Mesendoderm (in vitro differentiated cells): ENCODE results near the gene ZNF536.
A peak's percentile ranks its signal among the peaks of the same experiment; 100 is the strongest.

Experiments used
- DNase-seq: peaks from one replicate; pipeline ENCODE4 v3.0.0; 2013
- H2AK5ac ChIP-seq: 2 replicates; pipeline ENCODE4 v1.6.1; 2013; ENCODE audit warnings: low read length, inconsistent platforms
- H2BK120ac ChIP-seq: 2 replicates; pipeline ENCODE4 v1.6.1; 2013; ENCODE audit warnings: low read depth, mild to moderate bottlenecking, low read length, moderate library complexity, mixed read lengths
- H2BK15ac ChIP-seq: replicated peaks from 2 replicates; pipeline ENCODE4 v1.6.1; 2013; ENCODE audit warnings: low read depth, mild to moderate bottlenecking, moderate library complexity
- H2BK5ac ChIP-seq: 2 replicates; pipeline ENCODE4 v1.6.1; 2013; ENCODE audit warnings: low read length, inconsistent platforms
- H3K18ac ChIP-seq: 2 replicates; pipeline ENCODE4 v1.6.1; 2013; ENCODE audit warnings: mild to moderate bottlenecking, low read length, mixed read lengths
- H3K23ac ChIP-seq: one replicate; pipeline ENCODE4 v1.6.1; 2013; ENCODE audit warnings: low read length
- H3K27ac ChIP-seq: 2 replicates; pipeline ENCODE4 v1.5.1; 2013; ENCODE audit warnings: low read depth, mild to moderate bottlenecking, inconsistent platforms, low read length, moderate library complexity
- H3K27me3 ChIP-seq: 2 replicates; pipeline ENCODE4 v1.6.1; 2013; ENCODE audit warnings: low read length, control low read depth, mild to moderate bottlenecking, inconsistent platforms; ENCODE audit not compliant: insufficient read depth, poor library complexity
- H3K36me3 ChIP-seq: 2 replicates; pipeline ENCODE4 v1.6.1; 2013; ENCODE audit warnings: low read length, inconsistent platforms; ENCODE audit not compliant: control insufficient read depth, insufficient read depth
- H3K4ac ChIP-seq: one replicate; pipeline ENCODE4 v1.6.1; 2013; ENCODE audit warnings: low read depth, mild to moderate bottlenecking, low read length, moderate library complexity
- H3K4me1 ChIP-seq: 2 replicates; pipeline ENCODE4 v1.6.1; 2013; ENCODE audit warnings: low read depth, low read length, inconsistent platforms; ENCODE audit not compliant: control insufficient read depth
- H3K4me2 ChIP-seq: 2 replicates; pipeline ENCODE4 v1.6.1; 2013; ENCODE audit warnings: low read length
- H3K4me3 ChIP-seq: 2 replicates; pipeline ENCODE4 v1.5.1; 2013; ENCODE audit warnings: mild to moderate bottlenecking, low read length
- H3K56ac ChIP-seq: one replicate; pipeline ENCODE4 v1.6.1; 2013; ENCODE audit warnings: low read length
- H3K79me1 ChIP-seq: 2 replicates; pipeline ENCODE4 v1.6.1; 2013; ENCODE audit warnings: low read length, inconsistent platforms
- H3K79me2 ChIP-seq: 2 replicates; pipeline ENCODE4 v1.6.1; 2013; ENCODE audit warnings: mild to moderate bottlenecking, low read length; ENCODE audit not compliant: control insufficient read depth, insufficient read depth
- H3K9ac ChIP-seq: 2 replicates; pipeline ENCODE4 v1.6.1; 2013; ENCODE audit warnings: low read length, inconsistent platforms
- H4K5ac ChIP-seq: one replicate; pipeline ENCODE4 v1.6.1; 2013; ENCODE audit warnings: low read length
- H4K8ac ChIP-seq: one replicate; pipeline ENCODE4 v1.6.1; 2013; ENCODE audit warnings: low read depth, mild to moderate bottlenecking, control low read depth, low read length, moderate library complexity
- WGBS: extraction: QIAGEN DNeasy Blood & Tissue Kit; methylation state at CpG from one replicate; pipeline ENCODE4 v1.1.7; 2013; ENCODE audit warnings: low lambda C conversion rate, missing lambda C conversion rate; ENCODE audit not compliant: insufficient coverage; ENCODE audit errors: extremely low coverage; 5-methylcytosine and 5-hydroxymethylcytosine counted together

ZNF536 gene

GRCh38 chr19:30362156-30362754 lies 9.9 kb upstream of the ZNF536 start:
- Histone ChIP-seq H3K4me3 (no peak overlapping the region), H3K4me1 (peaks cover 2% of the 10 kb centered on the region), H3K23ac (no peak overlapping the region), H2AK5ac (no peak overlapping the region), H3K4me2 (no peak overlapping the region), H2BK5ac (no peak overlapping the region), H4K5ac (no peak overlapping the region), H3K4ac (no peak overlapping the region), H2BK15ac (no peak overlapping the region), H3K79me1 (no peaks in the 10 kb centered on the region), H3K9ac (no peak overlapping the region), H3K79me2 (no peaks in the 10 kb centered on the region), H3K18ac (no peak overlapping the region), H3K27me3 (no peaks in the 10 kb centered on the region), H3K36me3 (no peaks in the 10 kb centered on the region), H2BK120ac (no peak overlapping the region), H4K8ac (no peak overlapping the region), H3K56ac (no peak overlapping the region), H3K27ac (no peak overlapping the region)
- WGBS, result no CpG with 5 or more reads among the region's 6 CpGs
- DNase-seq, result peak; percentile 31

- no peak overlapping the region for H3K27ac ChIP-seq
- no peak overlapping the region for H3K18ac ChIP-seq
- no peaks in the 10 kb centered on the region for H3K79me2 ChIP-seq
- no peaks in the 10 kb centered on the region for H3K27me3 ChIP-seq
- H3K4me2 ChIP-seq, result no peak overlapping the region
- no peaks in the 10 kb centered on the region for H3K79me1 ChIP-seq
- no peak overlapping the region for H4K5ac ChIP-seq
- WGBS, result no CpG with 5 or more reads among the region's 11 CpGs
- H4K8ac ChIP-seq, result no peak overlapping the region
- H2BK15ac ChIP-seq, result no peak overlapping the region
- peaks cover 2% of the 10 kb centered on the region for H3K4me1 ChIP-seq
- H2AK5ac ChIP-seq, result no peak overlapping the region
- H3K4ac ChIP-seq, result no peak overlapping the region
- no peak overlapping the region for H3K4me3 ChIP-seq
- no peak overlapping the region for H3K56ac ChIP-seq
- H3K36me3 ChIP-seq, result no peaks in the 10 kb centered on the region
- no peak overlapping the region for H3K9ac ChIP-seq
- no peak overlapping the region for H3K23ac ChIP-seq
- H2BK5ac ChIP-seq, result no peak overlapping the region
- no peak for DNase-seq
- no peak overlapping the region for H2BK120ac ChIP-seq
Measured at GRCh38 chr19:30363073-30363472, 9.1 kb upstream of the ZNF536 start.

- H2AK5ac ChIP-seq, result no peak overlapping the region
- H4K5ac ChIP-seq, result no peak overlapping the region
- H3K79me2 ChIP-seq, result no peaks in the 10 kb centered on the region
- no peak overlapping the region for H3K4me3 ChIP-seq
- H3K56ac ChIP-seq, result no peak overlapping the region
- no peaks in the 10 kb centered on the region for H3K79me1 ChIP-seq
- H3K4me1 ChIP-seq, result peaks cover 2% of the 10 kb centered on the region
- H2BK5ac ChIP-seq, result no peak overlapping the region
- H3K27me3 ChIP-seq, result no peaks in the 10 kb centered on the region
- no CpG with 5 or more reads among the region's 10 CpGs for WGBS
- no peak for DNase-seq
- no peak overlapping the region for H3K4me2 ChIP-seq
- no peak overlapping the region for H3K23ac ChIP-seq
- no peak overlapping the region for H3K4ac ChIP-seq
- H2BK120ac ChIP-seq, result no peak overlapping the region
- H4K8ac ChIP-seq, result no peak overlapping the region
- H3K18ac ChIP-seq, result no peak overlapping the region
- H3K36me3 ChIP-seq, result no peaks in the 10 kb centered on the region
- H2BK15ac ChIP-seq, result no peak overlapping the region
- H3K27ac ChIP-seq, result no peak overlapping the region
- H3K9ac ChIP-seq, result no peak overlapping the region
Measured at GRCh38 chr19:30364866-30365800, 7.1 kb upstream of the ZNF536 start.

- no peak overlapping the region for H3K56ac ChIP-seq
- no peak overlapping the region for H3K4me2 ChIP-seq
- H3K4me1 ChIP-seq, result no peaks in the 10 kb centered on the region
- H2BK15ac ChIP-seq, result no peak overlapping the region
- H3K4ac ChIP-seq, result no peak overlapping the region
- no CpG with 5 or more reads among the region's 1 CpG for WGBS
- H2BK120ac ChIP-seq, result no peak overlapping the region
- H3K79me2 ChIP-seq, result no peaks in the 10 kb centered on the region
- no peaks in the 10 kb centered on the region for H3K79me1 ChIP-seq
- H4K5ac ChIP-seq, result no peak overlapping the region
- no peaks in the 10 kb centered on the region for H3K27me3 ChIP-seq
- no peak overlapping the region for H3K23ac ChIP-seq
- H2AK5ac ChIP-seq, result no peak overlapping the region
- H3K36me3 ChIP-seq, result no peaks in the 10 kb centered on the region
- no peak overlapping the region for H3K9ac ChIP-seq
- no peak overlapping the region for H3K18ac ChIP-seq
- H2BK5ac ChIP-seq, result no peak overlapping the region
- H4K8ac ChIP-seq, result no peak overlapping the region
- H3K4me3 ChIP-seq, result no peak overlapping the region
- no peak for DNase-seq
- H3K27ac ChIP-seq, result no peak overlapping the region
Measured at GRCh38 chr19:30366282-30366681, 5.9 kb upstream of the ZNF536 start.

GRCh38 chr19:30367006-30367405 lies 5.2 kb upstream of the ZNF536 start:
- no peak overlapping the region for H3K56ac ChIP-seq
- DNase-seq, result no peak
- no peak overlapping the region for H4K5ac ChIP-seq
- H3K36me3 ChIP-seq, result no peaks in the 10 kb centered on the region
- H3K4me3 ChIP-seq, result no peak overlapping the region
- no peak overlapping the region for H2BK120ac ChIP-seq
- no peaks in the 10 kb centered on the region for H3K4me1 ChIP-seq
- H3K79me2 ChIP-seq, result no peaks in the 10 kb centered on the region
- H4K8ac ChIP-seq, result no peak overlapping the region
- no peak overlapping the region for H3K4me2 ChIP-seq
- no peak overlapping the region for H2BK5ac ChIP-seq
- WGBS, result no CpG with 5 or more reads among the region's 7 CpGs
- H3K18ac ChIP-seq, result no peak overlapping the region
- no peak overlapping the region for H2BK15ac ChIP-seq
- no peaks in the 10 kb centered on the region for H3K27me3 ChIP-seq
- no peak overlapping the region for H2AK5ac ChIP-seq
- H3K9ac ChIP-seq, result no peak overlapping the region
- no peaks in the 10 kb centered on the region for H3K79me1 ChIP-seq
- no peak overlapping the region for H3K23ac ChIP-seq
- no peak overlapping the region for H3K4ac ChIP-seq
- no peak overlapping the region for H3K27ac ChIP-seq
